Left lung (tissue), 10 donors: ENCODE results near the gene GCNT4. TPM values are rescaled to one million over a fixed set of nuclear protein-coding genes. Genes with fewer than 3 reads are reported as not detected.
A peak's percentile ranks its signal among the peaks of the same experiment; 100 is the strongest.

Experiments
- ATAC-seq: fragments of 200-7000 bp; cut with Tn5 transposase; one replicate; pipeline ENCODE4 v1.9.1; 2020; ENCODE audit warnings: moderate library complexity
- DNase-seq, 4 donors: peaks; one replicate each; pipeline ENCODE4 v3.0.0-alpha.2; 2013 to 2020
- H3K27ac ChIP-seq, 2 donors: fragments of 200-600 bp; sonication (generic) in 1 of 2; one replicate each; pipeline versions ENCODE4 v1.5.0 to v1.8.0; 2020 to 2021
- H3K27me3 ChIP-seq, 2 donors: fragments of 200-600 bp; sonication (generic) in 1 of 2; one replicate each; pipeline versions ENCODE4 v1.5.0 to v1.8.0; 2020 to 2021
- H3K36me3 ChIP-seq, 2 donors: fragments of 200-600 bp; sonication (generic) in 1 of 2; one replicate each; pipeline versions ENCODE4 v1.5.0 to v1.8.0; 2020 to 2021
- H3K4me1 ChIP-seq, 2 donors: fragments of 200-600 bp; one replicate each; pipeline ENCODE4 v1.8.0; 2021
- H3K4me3 ChIP-seq, 2 donors: fragments of 200-600 bp; sonication (generic) in 1 of 2; one replicate each; pipeline versions ENCODE4 v1.5.0 to v1.8.0; 2020 to 2021; ENCODE audit warnings: mild to moderate bottlenecking in 1 of 2
- H3K9me3 ChIP-seq, 2 donors: fragments of 200-600 bp; sonication (generic) in 1 of 2; one replicate each; pipeline versions ENCODE4 v1.5.0 to v1.8.0; 2020 to 2021
- intact Hi-C, 2 donors: fragments of 100-400 bp; cut with DNase I; formaldehyde crosslinking; loops; one replicate each; pipeline versions ENCODE4 v1.11.2 to v1.14.2; 2022
- polyA plus RNA-seq, 6 donors: library from polyadenylated mRNA; unstranded; fragments of 120-200 nt; gene quantifications; one replicate each; pipeline ENCODE4 v1.2.1, GENCODE V29; 2013; ENCODE audit not compliant: insufficient read length in 6 of 6
- total RNA-seq, 2 donors: library from RNA; stranded (reverse); fragmentation: NEBNext Ultra II Directional; extraction: Animal tissue kit (Norgen Biotek cat#: 25700); gene quantifications; one replicate each; pipeline ENCODE4 v1.2.1, GENCODE V29; 2021
- TF ChIP-seq, protein P1 (sequence below), 2 donors: fragments of 200-600 bp; sonication (generic) in 1 of 2; IDR thresholded peaks; one replicate each; pipeline versions ENCODE4 v1.5.0 to v1.8.0; 2021; ENCODE audit warnings: antibody characterized with exemption in 2 of 2
- donor health status: DM: no; HTN: yes; CAD: no.
- donor health status: DM: no; HTN: no; CAD: no.

The GCNT4 gene
- total and polyA plus RNA-seq, 8 donors: 0.90 to 3.6 (median 1.1) TPM

DNA sequence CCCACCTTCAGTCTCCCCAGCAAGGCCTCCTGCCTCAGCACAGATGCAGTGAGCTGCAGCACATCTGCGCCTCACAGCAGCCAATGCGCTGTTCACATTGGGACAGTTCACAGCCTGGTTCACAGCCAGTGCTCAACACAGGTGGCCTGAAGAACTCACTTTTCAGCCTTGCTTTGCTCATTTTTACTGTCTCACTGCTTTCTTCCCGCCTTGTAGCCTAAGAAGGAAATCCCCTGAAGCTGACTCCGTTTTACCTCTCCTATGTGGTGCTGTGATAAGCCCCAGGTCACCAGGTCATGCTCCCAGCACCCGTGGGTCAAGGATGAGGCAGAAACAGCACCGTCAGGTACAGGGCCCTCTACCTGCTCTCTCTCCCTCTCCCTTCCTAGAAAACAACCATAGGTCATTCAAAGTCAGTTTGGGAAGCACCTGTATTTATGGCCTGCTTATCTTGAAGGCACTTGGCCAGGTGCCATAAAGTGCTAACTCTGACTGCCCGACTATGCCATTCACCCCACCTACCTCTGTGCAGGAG, 1.1 kb downstream of the GCNT4 start:
- intact Hi-C loops: no loop called here
- H3K4me1 ChIP-seq: peaks cover 9 to 24% of the 10 kb centered on the region in 2 donors
- H3K27me3 ChIP-seq: peaks cover 4 to 61% of the 10 kb centered on the region in 2 donors
- no peak for ATAC-seq
- no peaks in the 10 kb centered on the region for H3K9me3 ChIP-seq
- DNase-seq: no peak
- TF ChIP-seq, protein P1, sequence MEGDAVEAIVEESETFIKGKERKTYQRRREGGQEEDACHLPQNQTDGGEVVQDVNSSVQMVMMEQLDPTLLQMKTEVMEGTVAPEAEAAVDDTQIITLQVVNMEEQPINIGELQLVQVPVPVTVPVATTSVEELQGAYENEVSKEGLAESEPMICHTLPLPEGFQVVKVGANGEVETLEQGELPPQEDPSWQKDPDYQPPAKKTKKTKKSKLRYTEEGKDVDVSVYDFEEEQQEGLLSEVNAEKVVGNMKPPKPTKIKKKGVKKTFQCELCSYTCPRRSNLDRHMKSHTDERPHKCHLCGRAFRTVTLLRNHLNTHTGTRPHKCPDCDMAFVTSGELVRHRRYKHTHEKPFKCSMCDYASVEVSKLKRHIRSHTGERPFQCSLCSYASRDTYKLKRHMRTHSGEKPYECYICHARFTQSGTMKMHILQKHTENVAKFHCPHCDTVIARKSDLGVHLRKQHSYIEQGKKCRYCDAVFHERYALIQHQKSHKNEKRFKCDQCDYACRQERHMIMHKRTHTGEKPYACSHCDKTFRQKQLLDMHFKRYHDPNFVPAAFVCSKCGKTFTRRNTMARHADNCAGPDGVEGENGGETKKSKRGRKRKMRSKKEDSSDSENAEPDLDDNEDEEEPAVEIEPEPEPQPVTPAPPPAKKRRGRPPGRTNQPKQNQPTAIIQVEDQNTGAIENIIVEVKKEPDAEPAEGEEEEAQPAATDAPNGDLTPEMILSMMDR (IDR thresholded peaks at IDR 0.05): no peak
- H3K4me3 ChIP-seq: no peak overlapping the region
- H3K27ac ChIP-seq: no peak overlapping the region
- peaks cover 0 to 3% of the 10 kb centered on the region in 2 donors for H3K36me3 ChIP-seq

DNA sequence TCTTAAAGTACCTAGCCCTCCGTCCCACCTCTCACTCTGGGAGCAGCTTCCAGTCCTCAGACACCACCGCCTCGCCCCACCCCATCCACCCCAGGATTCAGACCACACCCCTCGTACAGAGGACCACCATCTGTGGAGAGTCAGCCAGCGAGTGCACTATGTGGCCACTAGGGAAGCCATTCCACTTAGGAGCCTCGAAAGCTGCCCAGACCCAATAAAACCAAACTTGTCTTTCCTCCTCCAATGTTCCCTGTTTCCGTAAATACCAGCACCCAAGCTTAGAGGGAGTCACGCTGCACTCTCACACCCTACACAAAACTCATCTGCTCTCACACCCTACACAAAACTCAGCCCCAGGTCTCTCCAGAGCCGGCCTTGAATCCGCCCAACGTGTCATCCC, 1.9 kb downstream of the GCNT4 start:
- Histone ChIP-seq H3K4me3 (no peak overlapping the region), H3K4me1 (peaks cover 9 to 24% of the 10 kb centered on the region in 2 donors), H3K27ac (no peak overlapping the region), H3K9me3 (no peaks in the 10 kb centered on the region), H3K36me3 (peaks cover 0 to 4% of the 10 kb centered on the region in 2 donors), H3K27me3 (peaks cover 4 to 53% of the 10 kb centered on the region in 2 donors)
- TF ChIP-seq, protein P1 (IDR thresholded peaks at IDR 0.05): no peak
- DNase-seq (peak in 1 of 4 donors; percentile 41), ATAC-seq (no peak)
- intact Hi-C loops: no loop called here

DNA sequence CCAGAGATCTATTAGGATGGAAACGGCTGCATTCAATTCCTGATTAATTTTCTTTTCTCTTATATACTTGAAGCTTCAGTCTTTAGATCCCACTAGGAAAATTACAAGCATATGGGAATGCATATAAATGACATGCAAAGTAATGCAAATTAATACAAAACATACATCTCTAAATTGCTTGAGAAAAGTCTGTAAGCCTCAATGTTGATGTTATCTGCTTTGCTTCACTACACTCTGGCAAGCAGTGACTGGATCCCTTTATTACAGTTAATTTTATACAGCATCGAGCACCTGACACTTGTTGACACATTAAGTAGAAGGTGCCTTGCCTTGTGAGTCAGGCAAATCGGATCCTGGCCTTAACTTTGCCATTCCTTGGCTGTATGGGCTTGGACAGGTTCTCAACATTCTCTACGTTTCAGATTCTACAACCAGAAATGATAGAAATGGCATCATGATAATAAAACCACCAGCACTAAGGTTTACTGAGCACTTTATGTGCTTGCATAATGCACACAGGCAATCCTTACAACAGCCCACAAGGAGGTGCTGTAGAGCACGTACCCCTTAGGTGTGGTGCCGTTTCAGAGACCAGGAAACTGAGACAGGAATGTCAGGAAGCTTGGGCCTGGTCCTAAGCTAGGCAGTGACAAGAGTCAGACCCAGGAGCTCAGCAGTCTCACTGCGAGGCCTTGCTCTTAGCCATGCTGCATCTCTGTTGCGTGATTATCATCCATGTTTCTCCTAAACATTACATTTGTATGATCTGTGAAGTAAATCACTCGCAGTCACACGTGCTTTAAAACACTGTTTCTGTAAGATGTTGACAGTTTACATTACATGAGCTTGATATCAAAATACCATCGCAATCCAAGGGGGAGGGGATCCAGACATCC, 2.7 kb downstream of the GCNT4 start:
- peaks cover 0 to 4% of the 10 kb centered on the region in 2 donors for H3K36me3 ChIP-seq
- H3K4me3 ChIP-seq: no peak overlapping the region
- no peaks in the 10 kb centered on the region for H3K9me3 ChIP-seq
- TF ChIP-seq, protein P1 (IDR thresholded peaks at IDR 0.05): peak; percentile 55 to 75
- H3K27me3 ChIP-seq: peaks cover 0 to 46% of the 10 kb centered on the region in 2 donors
- H3K4me1 ChIP-seq: peaks cover 9 to 23% of the 10 kb centered on the region in 2 donors
- intact Hi-C loops: no loop called here
- ATAC-seq (peak; percentile 48), DNase-seq (peak in 1 of 4 donors; percentile 50)
- H3K27ac ChIP-seq: no peak overlapping the region

DNA sequence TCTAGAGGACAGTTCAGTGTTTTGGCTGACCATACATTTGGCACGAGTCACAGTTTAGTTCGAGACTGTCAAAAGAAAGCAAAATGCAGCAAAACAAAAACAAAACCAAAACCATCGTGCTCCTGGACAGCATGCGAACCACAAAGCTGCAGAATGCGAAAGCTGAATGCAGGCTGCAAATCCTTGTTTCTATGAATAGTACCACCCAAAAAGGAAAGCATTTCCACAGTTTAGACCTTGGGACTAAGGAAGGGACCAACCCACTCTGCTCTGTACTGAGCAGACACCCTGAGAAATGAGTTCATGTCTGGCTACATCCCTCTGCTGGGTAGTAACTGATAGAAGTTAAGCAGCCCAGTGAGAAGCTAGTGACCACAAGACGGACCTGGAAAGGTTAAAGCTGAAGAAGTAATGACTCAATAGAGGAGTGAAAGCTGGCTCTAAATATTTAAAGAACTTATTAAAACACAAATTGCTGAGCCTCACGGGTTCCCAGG, 3.9 kb downstream of the GCNT4 start:
- no peaks in the 10 kb centered on the region for H3K9me3 ChIP-seq
- TF ChIP-seq, protein P1 (IDR thresholded peaks at IDR 0.05): no peak
- H3K27me3 ChIP-seq: peaks cover 0 to 34% of the 10 kb centered on the region in 2 donors
- ATAC-seq: no peak
- H3K4me3 ChIP-seq: no peak overlapping the region
- intact Hi-C loops: no loop called here
- H3K27ac ChIP-seq: no peak overlapping the region
- no peak for DNase-seq
- peaks cover 0 to 4% of the 10 kb centered on the region in 2 donors for H3K36me3 ChIP-seq
- H3K4me1 ChIP-seq: peaks cover 9 to 11% of the 10 kb centered on the region in 2 donors

DNA sequence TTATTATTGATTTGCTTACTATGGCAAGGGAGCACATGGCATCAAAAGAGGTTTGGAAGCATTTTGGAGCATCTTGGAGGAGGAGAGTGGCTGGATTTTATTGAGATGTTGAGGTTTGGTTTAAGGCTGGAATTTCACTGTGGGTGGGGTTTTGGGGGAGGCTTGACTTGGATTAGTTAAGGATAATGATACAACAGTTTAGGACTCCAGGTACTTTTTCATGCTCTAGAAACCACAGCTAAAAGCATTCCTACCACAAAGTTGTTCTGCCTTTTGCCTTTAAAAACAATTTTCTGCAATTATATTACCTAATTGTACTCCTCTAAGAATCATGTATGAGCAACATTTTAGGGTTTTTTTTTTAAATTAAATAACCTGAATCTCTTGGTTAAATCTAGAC, 5.0 kb downstream of the GCNT4 start:
- DNase-seq (no peak), ATAC-seq (no peak)
- H3K27ac ChIP-seq: no peak overlapping the region
- H3K9me3 ChIP-seq: no peaks in the 10 kb centered on the region
- peaks cover 0 to 22% of the 10 kb centered on the region in 2 donors for H3K27me3 ChIP-seq
- H3K36me3 ChIP-seq: peaks cover 0 to 4% of the 10 kb centered on the region in 2 donors
- H3K4me1 ChIP-seq: peaks cover 4 to 9% of the 10 kb centered on the region in 2 donors
- H3K4me3 ChIP-seq: no peak overlapping the region
- intact Hi-C loops: no loop called here
- TF ChIP-seq, protein P1 (IDR thresholded peaks at IDR 0.05): no peak
